Transverse colon (tissue), 4 donors: ENCODE data around the gene PDE6A.

ENCODE experiments used
- CTCF ChIP-seq, 5 experiments: fragments of 200-600 bp in 3 of 5; fragments of 450-650 bp in 2 of 5; sonication (generic) in 3 of 5; IDR thresholded peaks; 1 replicate in 2 of 5; 2 replicates in 3 of 5; pipeline ENCODE4 v1.5.1; 2016 to 2017; ENCODE audit warnings: antibody characterized with exemption in 5 of 5, inconsistent platforms in 3 of 5, mild to moderate bottlenecking in 2 of 5, moderate library complexity in 1 of 5
- EP300 ChIP-seq: sonication (generic); formaldehyde crosslinking; IDR thresholded peaks from one replicate; pipeline ENCODE4 v1.6.1; 2017; ENCODE audit warnings: antibody characterized with exemption, low read depth
- POLR2A ChIP-seq: fragments of 450-650 bp; IDR thresholded peaks from one replicate; pipeline ENCODE4 v1.6.1; 2016; ENCODE audit warnings: antibody characterized with exemption, mild to moderate bottlenecking, moderate library complexity
- POLR2AphosphoS5 ChIP-seq, 3 donors: sonication (generic); formaldehyde crosslinking; IDR thresholded peaks; one replicate each; pipeline ENCODE4 v1.6.1; 2016; ENCODE audit warnings: antibody characterized with exemption in 3 of 3

- TF ChIP-seq CTCF (IDR thresholded peaks at IDR 0.05) (no peak), POLR2AphosphoS5 (IDR thresholded peaks at IDR 0.05) (no peak), EP300 (no peak), POLR2A (no peak)
These were observed 104.3 kb downstream of the PDE6A start for GRCh38 chr5:149840226-149840825.
